Kidney tubule cell (primary cell): Measurements from ENCODE around the gene TXNRD1.

Source experiments
- DNase-seq: peaks from one replicate; pipeline ENCODE4 v3.0.0-alpha.2; 2018; ENCODE audit warnings: low spot score

TXNRD1 gene

DNA sequence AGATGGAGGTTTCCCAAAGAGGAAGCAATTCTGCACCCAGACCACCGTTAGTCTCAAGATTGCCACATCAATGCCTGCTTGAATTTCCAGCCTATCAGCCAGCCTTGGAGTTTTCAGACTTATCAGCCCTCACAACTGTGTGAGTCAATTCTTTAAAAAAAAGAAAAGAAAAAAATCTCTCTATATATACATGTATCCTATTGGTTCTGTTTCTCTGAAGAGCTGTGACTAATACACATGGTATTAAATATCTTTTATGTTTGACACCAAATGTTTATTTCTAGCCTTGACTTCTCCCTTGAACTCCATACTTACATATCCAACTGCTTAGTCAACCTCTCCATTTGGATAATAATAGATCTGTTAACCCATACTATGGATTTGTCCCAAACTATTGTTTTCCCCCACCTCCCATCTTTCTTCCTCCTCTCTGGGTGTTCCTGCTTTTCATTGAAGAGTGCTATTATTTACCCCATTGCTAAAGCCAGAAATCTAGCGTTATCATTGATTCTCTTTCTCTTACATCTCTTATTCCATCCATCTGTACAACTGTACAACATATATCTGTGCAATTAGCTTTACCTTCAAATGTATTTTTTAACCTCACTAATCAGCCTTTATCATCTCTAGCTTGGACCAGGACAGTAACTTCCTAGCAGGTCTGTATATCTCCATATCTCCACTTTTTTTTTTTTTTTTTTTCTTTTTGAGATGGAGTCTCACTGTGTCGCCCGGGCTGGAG, 65.3 kb downstream of the TXNRD1 start:
- peak; percentile 97 for DNase-seq

DNA sequence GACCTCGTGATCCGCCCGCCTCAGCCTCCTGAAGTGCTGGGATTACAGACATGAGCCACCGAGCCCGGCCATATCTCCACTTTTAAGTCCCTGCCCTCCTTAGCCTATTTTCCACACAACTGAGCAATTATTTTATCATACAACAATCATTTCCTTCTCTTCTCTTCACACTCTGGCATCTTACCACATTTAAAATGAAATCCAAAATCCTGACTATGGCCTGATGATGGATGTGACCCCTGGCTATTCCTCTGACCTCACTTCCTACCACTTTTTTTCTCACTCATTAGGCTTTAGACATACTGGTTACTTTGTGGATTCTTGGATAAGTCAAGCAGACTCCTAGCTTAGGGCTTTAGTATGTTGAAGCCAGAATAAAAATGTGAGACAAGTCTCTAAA, 66.1 kb downstream of the TXNRD1 start:
- DNase-seq = peak; percentile 59

DNA sequence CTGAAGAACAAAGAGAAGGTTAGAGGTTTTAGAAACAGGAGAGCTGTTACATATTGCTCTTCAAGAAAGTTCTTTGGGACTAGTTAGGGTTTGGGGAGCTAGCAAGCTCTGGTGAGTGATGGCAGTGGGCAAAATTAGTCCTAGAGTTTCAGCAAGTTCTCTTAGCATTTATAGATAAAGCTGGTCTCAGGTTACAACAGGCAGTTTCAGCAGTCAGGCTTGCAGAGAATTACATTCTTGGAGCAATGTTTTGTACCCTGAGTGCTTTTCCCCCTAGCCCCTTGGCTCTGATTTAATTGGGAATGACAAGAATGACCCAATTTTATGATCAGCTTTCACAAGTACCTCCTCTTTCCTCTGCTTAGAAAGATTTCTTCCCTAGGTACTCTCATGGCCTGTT, 66.5 kb downstream of the TXNRD1 start:
- peak; percentile 4 for DNase-seq

DNA sequence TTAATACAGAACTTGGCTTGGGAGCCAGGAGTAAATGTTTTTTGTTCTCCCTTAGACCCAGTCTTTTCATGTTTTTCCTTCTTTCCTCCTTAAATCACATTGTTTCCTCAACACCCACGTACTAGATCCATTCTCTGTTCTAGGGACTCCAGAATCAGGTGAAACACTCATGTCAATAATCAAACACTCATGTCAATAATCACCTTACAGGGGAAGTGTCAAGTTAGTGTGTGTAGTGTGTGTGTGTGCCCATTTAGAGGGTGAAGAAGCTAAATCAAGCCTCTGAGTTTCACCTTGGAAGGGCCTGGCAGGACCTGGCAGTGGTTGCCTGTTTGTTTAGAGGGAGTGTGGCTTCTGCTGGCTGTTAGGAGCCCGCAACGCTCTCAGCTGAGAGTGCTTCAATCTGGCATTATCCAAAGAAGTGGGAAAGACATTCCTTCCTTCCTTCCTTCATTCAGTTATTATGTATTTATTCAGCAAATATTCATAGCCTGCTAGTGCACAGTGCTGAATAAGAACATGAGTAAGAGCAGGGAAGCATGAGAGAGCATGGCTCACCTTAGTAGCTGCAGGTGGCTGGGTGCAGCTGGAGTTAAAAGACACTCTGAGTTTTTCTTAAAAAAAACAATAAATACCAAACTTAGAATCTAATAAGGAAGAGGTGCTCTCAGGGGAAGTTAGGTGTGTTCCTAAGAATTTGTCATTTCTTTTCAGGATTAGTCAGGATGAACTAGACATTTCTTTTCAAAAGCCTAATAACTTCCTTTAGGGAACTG, 70.3 kb downstream of the TXNRD1 start:
- peak; percentile 95 for DNase-seq

DNA sequence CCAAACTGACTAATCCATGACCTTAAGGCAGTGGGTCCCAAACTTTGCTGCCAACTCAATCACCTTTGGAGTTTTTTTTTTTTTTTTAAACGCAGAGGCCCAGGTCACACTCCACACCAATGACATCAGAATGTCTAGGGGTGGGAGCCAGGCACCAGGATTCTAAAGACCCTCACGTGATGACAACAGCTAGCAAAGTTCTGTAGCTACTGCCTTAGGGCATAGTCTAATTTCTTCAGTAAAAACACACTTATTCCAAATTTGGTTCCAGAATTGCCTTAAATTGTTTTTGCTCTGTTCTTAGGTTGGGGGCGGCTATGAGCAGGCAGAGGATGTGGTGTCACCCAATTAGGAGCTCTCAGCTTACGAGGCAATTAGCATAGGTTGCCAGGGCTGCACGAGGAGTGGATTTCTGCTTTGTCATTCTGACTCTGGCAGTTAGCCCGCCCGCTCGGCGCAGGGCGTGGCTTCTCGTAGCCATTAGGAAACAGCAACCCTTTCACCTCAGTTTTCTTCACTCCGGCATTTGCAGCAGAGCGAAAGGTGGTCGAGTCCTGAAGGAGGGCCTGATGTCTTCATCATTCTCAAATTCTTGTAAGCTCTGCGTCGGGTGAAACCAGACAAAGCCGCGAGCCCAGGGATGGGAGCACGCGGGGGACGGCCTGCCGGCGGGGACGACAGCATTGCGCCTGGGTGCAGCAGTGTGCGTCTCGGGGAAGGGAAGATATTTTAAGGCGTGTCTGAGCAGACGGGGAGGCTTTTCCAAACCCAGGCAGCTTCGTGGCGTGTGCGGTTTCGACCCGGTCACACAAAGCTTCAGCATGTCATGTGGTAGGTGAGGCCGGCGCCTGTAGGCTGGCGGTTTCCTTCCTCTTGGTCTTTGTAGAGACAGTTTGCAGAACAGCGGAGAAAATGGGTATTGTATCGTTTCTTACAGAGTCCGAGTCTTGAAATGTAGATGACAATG, 71.2 kb downstream of the TXNRD1 start:
- DNase-seq = peak; percentile 98

DNA sequence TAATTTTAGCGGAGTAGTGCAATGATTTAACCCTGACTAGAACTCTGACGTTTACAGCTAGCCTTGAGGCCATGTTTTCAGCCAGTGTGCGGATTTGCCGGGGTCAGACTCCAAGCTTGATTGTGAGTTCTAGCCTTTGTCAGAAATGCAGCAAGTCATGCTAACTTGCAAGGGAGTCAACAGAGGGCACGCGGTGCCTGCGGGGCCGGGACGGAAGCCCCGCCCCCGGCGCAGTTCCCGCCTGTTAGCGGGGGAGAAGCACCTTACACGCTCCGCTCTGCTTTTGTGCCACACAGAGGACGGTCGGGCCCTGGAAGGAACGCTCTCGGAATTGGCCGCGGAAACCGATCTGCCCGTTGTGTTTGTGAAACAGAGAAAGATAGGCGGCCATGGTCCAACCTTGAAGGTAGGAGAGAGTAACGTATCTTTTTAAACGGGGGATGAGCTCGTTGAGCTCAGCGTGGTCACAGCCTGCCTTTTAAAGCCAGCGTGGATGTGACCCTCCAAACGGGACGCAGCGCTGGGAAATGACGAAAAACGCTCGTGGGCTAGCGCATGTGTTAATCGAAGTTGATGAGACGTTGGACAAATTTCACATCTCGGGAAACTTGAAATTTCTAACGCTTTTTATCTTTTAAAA, 73.2 kb downstream of the TXNRD1 start:
- peak; percentile 91 for DNase-seq

DNA sequence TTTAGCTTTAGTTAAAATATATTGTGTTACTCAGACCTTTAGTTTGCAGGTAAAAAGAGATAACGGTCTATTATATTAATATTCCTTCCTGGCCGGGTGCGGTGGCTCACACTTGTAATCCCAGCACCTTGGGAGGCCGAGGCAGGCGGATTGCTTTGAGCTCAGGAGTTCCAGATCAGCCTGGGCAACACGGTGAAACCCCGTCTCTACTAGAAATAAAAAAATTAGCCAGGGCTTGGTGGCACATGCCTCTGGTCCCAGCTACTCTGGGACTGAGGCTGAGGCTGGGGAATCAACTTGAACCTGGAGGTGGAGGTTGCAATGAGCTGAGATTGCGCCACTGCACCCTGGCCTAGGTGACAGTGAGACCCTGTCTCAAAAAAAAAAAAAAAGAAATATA, 74.7 kb downstream of the TXNRD1 start:
- DNase-seq = no peak

DNA sequence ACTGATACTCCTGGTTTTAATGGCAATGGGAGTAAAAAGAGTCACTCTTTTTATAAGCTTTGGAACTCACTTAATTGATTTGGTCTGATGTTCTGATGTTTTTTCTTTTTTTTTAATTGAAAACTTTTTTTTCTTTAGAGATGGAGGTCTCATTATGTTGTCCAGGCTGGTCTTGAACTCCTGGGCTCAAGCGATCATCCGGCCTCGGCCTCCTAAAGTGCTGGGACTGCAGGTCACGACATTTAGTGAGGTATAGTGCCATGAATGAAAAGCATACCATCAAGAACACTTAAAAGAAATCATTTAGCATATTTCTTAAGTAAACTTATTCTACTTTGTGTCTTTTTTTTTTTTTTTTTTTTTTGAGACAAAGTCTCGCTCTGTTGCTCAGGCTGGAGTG, 75.3 kb downstream of the TXNRD1 start:
- no peak for DNase-seq

DNA sequence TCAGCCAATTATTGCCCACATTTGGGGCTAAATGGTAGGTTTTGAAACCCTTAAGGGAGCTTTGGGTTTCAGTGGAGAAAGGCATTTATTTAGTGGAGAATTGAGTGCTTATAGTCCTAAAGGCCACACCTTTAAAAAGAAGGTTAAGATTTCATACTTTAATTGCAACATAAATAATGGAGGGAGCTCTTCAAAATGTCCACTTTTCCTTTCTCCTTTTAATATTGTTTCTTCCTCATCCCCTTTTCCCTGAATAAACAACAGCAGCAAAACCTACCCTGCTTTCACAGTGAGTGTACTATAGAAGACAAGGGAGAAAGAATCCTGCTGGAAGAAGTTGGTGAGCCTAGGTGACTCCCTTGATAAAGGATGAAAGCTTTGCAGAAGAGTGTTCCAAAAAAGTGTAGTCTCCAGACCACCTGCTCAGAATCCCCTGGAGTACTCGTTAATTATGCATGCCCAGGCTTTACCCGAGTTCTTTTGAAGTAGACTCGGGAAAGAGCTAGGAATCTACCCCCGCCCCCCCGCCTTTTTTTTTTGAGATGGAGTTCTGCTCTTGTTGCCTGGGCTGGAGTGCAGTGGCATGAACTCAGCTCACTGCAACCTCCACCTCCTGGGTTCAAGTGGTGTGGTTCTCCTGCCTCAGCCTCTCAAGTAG, 76.4 kb downstream of the TXNRD1 start:
- DNase-seq = no peak

DNA sequence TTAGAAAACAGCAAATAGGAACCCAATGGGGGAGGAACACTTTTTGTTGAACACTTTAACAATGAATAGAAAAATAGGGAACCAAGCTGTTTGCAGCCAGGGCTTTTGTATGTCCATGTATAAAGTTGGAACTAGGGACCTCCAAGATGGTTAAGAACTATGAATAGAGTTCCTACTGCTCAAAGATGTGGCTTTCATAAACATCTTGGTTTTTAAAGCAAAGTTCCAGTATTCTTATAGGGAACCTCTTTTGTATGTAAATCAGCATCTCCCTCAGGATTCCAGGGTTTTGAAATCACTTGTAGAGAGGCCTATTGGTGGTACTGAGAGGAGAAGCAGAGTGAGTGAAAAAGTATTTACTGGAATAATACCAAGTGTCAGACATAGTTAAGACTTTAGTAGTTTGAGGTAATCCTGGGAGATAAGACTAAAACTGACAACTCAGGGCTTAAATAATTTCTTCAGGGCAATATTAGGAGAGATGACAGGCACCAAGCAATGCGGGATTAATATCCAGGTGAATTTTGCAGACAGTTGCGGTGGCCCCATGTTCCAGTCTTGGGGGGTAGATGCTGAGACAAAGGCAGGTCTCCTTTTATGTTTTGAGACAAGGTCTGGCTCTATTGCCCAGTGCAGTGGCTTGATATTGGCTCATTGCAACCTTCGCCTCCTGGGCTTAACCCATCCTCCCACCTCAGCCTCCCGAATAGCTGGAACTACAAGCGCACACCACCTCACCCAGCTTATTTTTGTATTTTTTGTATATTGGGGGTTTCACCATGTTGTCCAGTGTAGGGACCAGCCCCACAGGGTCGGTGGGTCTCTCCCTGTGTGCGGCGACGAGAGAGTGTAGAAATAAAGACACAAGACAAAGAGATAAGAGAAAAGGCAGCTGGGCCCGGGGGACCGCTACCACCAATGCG, 77.6 kb downstream of the TXNRD1 start:
- DNase-seq = no peak

DNA sequence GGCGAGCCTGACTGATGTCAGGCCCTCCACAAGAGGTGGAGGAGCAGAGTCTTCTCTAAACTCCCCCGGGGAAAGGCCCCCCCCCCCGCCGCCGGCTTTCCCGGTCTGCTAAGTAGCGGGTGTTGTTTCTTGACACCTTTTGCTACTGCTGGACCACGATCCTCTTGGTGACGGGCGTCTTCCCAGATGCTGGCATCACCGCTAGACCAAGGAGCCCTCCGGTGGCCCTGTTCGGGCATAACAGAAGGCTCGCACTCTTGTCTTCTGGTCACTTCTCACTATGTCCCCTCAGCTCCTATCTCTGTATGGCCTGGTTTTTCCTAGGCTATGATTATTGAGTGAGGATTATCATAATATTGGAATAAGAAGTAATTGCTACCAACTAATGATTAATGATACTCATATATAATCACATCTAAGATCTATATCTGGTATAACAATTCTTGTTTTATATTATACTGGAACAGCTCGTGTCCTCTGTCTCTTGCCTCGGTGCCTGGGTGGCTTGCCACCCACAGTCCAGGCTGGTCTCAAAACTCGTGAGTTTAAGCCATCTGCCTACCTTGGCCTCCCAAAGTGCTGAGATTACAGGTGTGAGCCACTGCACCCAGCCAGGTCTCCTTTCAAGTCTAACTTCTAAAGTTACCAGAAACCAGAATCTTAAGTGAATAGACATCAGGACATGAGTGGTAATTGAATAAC, 78.7 kb downstream of the TXNRD1 start:
- DNase-seq = peak; percentile 51

DNA sequence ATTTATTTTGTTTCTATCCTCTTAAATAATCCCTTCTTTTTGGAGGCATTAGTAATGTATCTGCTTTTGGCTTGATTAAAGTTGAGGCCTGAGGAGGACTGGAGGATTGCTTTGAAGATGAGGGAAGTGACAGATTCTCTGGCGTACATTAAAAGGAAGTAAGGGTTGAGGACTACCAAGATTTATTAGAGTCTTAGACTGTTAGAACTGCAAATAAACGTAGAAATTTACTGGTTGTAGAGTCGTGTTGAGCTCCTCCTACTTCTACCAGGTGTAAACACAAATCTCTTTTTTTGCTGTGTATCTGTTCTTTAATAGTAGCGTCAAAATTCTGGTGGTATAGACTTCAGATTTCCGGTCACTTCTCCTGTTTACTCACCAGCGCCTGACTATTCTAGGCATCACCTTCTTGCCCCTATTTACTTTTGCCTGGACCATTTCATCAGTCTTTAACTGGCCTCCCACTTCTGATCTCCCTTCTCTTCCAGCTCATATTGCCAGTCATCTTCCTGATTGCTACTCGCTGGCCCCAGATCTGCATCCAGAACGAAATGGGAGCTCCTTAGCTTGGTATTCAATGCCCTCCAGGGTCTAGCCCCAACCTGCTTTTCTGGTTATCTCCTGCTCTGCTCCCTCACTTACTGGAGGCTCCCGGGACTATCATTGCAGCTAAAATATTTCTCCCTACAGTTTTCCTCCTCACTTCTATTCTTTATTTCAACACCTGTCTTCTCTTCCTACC, 79.5 kb downstream of the TXNRD1 start:
- no peak for DNase-seq

DNA sequence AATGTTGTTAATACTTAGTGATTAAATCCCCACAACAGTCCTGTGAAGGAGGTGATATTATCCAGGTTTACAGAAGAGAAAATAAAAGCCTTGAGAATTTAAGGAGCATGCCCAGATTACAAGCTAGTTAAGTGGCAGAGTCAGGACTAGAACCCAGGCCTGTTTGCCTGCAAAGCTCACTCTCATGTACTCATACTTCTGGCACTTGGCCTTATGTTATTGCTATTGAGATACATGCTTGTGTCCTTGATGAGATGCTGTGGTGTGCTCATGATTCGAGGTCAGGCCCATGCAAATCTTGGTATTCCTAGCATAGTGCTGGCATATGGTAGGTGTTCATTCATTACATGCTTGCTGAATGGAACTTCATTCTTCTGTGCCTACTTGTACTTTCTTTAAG, 80.4 kb downstream of the TXNRD1 start:
- no peak for DNase-seq

DNA sequence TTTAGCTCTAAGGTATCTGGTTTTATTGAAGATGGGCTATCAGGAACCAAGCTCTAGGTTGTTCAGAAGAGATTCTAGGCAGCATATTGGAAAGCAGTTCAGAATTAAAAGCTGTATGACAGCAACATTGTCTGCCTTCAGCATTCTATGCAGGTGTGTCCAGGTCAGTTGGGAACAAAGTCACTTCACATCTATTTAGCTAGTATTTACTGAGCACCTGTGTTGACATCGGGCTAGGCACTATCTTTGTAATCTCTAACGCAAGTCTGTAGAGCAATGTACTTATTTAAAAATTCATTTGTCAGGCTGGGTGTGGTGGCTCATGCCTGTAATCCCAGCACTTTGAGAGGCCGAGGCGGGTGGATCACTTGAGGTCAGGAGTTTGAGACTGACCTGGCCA, 81.1 kb downstream of the TXNRD1 start:
- DNase-seq = no peak

DNA sequence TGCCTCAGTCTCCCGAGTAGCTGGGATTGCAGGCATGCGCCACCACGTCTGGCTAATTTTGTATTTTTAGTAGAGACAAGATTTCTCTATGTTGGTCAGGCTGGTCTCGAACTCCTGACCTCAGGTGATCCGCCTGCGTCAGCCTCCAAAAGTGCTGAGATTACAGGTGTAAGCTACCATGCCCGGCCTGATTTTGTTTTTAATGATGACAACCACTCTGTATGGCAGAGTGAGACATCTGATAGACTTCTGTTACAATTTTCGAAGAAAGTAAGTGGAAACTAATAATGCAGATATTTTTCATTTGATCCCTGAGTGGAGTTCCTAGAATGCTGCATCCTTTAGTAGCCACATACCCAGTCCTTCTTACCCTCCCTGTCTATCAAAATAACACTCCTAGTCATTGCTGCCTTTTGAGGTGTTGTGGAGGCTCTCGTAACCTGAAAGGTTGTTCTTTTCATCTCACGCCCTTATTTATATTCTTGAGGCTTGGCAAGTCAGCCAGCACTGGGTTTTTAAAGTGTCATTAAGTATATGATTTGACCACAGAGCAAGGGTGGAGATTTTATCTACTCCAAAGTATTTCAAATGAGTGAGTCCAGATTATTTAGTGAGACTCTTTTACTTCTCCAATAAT, 82.0 kb downstream of the TXNRD1 start:
- no peak for DNase-seq

DNA sequence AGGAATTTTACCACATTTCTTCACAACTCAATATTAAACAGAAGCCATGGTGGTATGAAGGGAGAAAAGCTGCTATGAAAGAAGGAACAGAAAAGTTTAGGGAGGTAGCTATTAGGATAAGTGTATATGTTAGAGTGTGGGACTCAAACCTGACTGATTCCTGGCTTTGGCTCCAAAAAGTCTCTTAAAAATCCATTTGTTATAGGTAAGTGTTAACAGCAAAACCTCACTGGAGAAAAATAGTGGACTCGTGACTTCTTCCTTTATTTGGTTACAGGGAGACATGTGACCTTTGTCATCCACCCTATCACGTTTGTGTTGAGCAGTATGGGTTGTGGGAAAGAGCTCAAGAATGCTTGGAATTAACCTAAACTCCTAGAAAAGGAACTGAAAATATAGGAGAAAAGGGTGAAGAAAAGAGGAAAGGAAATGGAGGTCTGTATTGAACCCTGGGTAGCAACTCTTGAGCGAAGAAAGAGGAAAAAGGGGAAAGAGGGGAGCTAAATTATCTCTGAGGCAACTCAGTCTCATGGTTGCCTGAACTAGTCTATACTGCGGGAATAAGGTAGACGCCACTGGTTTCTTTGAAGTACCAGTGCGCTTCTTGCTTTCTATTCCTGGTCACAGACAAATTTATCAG, 84.4 kb downstream of the TXNRD1 start:
- DNase-seq = peak; percentile 17

DNA sequence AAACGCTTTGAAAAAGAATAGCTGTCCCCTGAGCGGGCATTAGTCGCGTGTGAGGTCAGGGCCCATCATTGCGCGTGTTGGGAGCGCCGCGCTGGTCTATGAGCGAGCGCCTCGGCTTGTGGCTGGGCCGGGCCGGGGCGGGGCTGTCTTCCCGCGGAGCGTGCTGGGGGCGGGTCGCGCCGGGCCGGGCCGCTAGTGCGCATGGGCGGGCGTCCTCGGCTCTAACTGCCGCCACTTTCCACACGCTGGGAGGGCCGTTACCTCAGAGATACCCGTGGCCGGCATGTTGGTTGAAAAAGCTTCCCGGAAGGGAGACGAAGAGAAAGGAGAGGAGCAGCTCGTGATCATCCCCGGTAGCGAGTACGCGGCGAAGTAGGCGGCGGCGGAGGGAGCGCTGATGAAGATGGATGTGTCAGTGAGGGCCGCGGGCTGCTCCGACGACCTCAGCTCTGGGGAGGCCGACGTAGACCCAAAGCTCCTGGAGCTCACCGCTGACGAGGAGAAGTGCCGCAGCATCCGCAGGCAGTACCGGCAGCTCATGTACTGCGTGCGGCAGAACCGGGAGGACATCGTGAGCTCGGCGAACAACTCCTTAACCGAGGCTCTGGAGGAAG, 88.1 kb downstream of the TXNRD1 start, which contains the start of gene EID3:
Gene EID3, plus strand, starts transcription at position 202 of the 614 bp plus-strand sequence. Its CDS starts 196 bp downstream, at position 398.
- DNase-seq = peak; percentile 88
